GM13977 (cell line): ENCODE measurements around the gene C1orf56.
A peak's percentile ranks its signal among the peaks of the same experiment; 100 is the strongest.

Experiments
- DNase-seq: peaks from one replicate; pipeline ENCODE4 v3.0.0; 2012; ENCODE audit warnings: low spot score
- CTCF ChIP-seq: IDR thresholded peaks from 2 replicates; pipeline ENCODE4 v1.5.1; 2012; ENCODE audit warnings: mild to moderate bottlenecking, control low read depth; ENCODE audit not compliant: insufficient read depth; ENCODE audit errors: extremely low read depth, missing control alignments
- in situ Hi-C: fragments of 300-500 bp; cut with MboI; formaldehyde crosslinking; loops from one replicate; pipeline ENCODE4 v1.12.0; 2022; ENCODE audit warnings: low sequenced_read_pairs, low pct_unique_long_range_greater_than_20kb, mixed read lengths, inconsistent platforms; ENCODE audit not compliant: unreplicated experiment

The C1orf56 gene

DNA sequence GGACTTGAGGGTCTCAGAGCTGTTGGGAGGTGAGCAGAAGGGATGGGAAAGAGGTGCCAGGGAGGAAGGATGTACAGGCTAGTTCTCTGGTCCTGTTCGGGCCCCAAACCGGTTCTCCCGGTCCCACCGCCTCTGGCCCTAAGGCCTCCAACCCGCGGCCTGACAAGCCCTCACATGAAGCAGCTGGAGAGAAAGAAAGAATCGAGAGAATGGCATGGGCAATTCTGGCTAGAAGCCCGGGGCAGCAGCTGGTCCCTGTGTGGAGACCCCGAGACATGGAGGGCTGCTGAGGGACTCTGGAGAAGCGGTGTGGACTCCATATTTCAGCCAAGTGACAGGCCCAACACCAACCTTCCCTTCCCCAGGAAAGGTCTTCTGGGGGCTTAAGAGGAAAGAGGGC is 11.1 kb downstream of the C1orf56 start:
- TF ChIP-seq CTCF = no peak
- in situ Hi-C loops = no loop called here
- DNase-seq = no peak

- peak; percentile 93 for DNase-seq
- in situ Hi-C loops = no loop called here
- TF ChIP-seq CTCF = peak; percentile 68
Observed at GRCh38 chr1:151059109-151060006, 11.8 kb downstream of the C1orf56 start, which contains the start of gene CDC42SE1. Gene CDC42SE1 (minus strand): TSS chr1:151059622. CDS start chr1:151055730, 3,892 bp downstream.

- peak; percentile 58 for DNase-seq
- TF ChIP-seq CTCF = no peak
- in situ Hi-C loops = no loop called here
Observed at GRCh38 chr1:151060007-151060656, 12.6 kb downstream of the C1orf56 start, which contains the start of gene MLLT11. Gene MLLT11 (plus strand): TSS chr1:151060397. CDS start chr1:151067225, 6,828 bp downstream.

DNA sequence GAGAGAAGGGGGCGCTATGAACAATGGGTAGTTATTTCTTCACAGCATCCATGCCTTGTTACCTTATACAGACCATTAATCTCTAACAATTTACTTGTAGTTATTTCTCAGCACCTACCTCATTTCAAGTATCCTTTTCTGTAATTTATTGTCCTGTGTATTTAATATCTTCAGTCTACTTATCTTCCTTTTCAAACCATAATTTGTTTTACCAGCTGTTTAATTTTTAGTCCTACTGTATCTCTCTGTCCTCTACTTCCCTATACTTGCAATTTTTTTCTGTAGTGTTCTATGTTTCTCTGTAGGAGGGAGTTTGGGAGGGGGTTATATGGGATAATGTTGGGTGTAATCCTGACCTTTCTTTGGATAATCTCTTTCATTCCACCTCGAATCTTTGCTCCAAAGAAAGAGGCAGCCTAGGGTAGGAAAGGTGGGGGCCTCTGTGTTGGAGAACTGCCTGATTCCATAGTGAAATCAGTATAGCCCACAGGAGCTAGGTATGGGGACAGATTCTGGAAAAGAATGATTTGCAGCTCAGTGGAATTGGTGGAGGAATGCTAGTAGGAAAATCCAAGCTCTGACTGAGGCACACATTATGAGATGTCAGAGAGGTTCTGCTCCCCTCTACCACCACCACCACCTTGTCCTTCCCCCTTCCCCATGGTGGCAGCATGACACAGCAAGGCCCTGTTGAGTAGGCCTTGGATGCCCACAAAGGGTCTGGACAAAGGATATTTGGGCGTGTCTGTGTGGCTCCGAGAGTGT is 13.3 kb downstream of the C1orf56 start:
- DNase-seq = no peak
- in situ Hi-C loops = no loop called here

DNA sequence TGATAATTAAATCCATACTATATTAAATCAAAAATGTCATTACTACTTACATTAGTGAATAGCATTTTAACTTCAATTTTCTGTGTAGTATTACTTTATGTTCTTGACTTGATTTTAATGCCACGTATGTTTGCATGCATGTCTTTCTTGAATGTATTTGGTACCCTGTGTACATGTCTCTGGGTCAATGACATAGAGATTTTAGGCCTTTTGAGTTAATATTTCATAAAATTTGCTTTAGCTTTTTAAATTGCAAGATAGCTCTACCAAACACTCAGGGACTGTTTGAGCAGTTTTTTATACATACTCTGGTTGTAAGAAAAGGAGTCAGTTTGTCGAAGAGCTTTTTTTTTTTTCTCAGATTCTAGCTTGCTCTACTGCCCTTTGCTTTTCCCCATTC is 14.2 kb downstream of the C1orf56 start:
- in situ Hi-C loops = no loop called here
- DNase-seq = no peak
- TF ChIP-seq CTCF = no peak

More for the DNA sequence above, 13.3 kb downstream of the C1orf56 start:
- TF ChIP-seq CTCF = no peak

- in situ Hi-C loops = no loop called here
- TF ChIP-seq CTCF = no peak
- DNase-seq = no peak
Observed at GRCh38 chr1:151062741-151063371, 15.3 kb downstream of the C1orf56 start.
